ENCODE results near the gene APMAP.

GRCh38 chr20:25017257-25017803 lies 24.8 kb upstream of the APMAP start:
- TF ChIP-seq NR0B1 (IDR thresholded peaks at IDR 0.05; ENCODE audit: partially characterized antibody) (no peak), ATF7 (IDR thresholded peaks at IDR 0.05) (no peak), HDAC6 (IDR thresholded peaks at IDR 0.05; ENCODE audit: low read depth, low read length) (no peak), CTCF (IDR thresholded peaks at IDR 0.05 in 2 of 3, conservative IDR thresholded peaks at IDR 0.05 in 1 of 3; ENCODE audit: insufficient read depth in 2 of 3, low read depth in 1 of 3, low read length in 3 of 3) (no peak), LEF1 (IDR thresholded peaks at IDR 0.05) (no peak)

All from K562 (cell line).